HG03520 (cell line): Measurements from ENCODE around the gene PLA2G10.
A peak's percentile ranks its signal among the peaks of the same experiment; 100 is the strongest.
"Not testable (repeated sequence)": the region's sequence is repeated elsewhere in the genome, so short reads cannot be mapped to it uniquely, and the experiment has no call there.

ENCODE experiments used
- ATAC-seq: cut with Tn5 transposase; IDR thresholded peaks from one replicate; pipeline ENCODE4 v1.9.1; 2021; ENCODE audit warnings: mild to moderate bottlenecking, moderate library complexity; ENCODE audit not compliant: unreplicated experiment

Gene PLA2G10

GRCh38 chr16:14667347-14668266 is 26.5 kb downstream of the PLA2G10 start:
- ATAC-seq = no peak

GRCh38 chr16:14658063-14658462 is 36.0 kb downstream of the PLA2G10 start:
- no peak for ATAC-seq

GRCh38 chr16:14652726-14653125 is 41.4 kb downstream of the PLA2G10 start:
- ATAC-seq = no peak

GRCh38 chr16:14650629-14651028 is 43.5 kb downstream of the PLA2G10 start:
- ATAC-seq = no peak

- no peak for ATAC-seq
These were observed 44.3 kb downstream of the PLA2G10 start for GRCh38 chr16:14649816-14650215.

GRCh38 chr16:14641926-14642325 is 52.2 kb downstream of the PLA2G10 start:
- ATAC-seq = no peak

GRCh38 chr16:14641206-14641605 is 52.9 kb downstream of the PLA2G10 start:
- no peak for ATAC-seq

GRCh38 chr16:14640538-14640937 is 53.6 kb downstream of the PLA2G10 start:
- no peak for ATAC-seq

GRCh38 chr16:14636951-14637240 is 57.2 kb downstream of the PLA2G10 start:
- ATAC-seq = not testable (repeated sequence)

GRCh38 chr16:14636179-14636950 is 57.7 kb downstream of the PLA2G10 start:
- not testable (repeated sequence) for ATAC-seq

- no peak for ATAC-seq
These were observed 58.5 kb downstream of the PLA2G10 start for GRCh38 chr16:14635395-14636165.

GRCh38 chr16:14634389-14634725 is 59.8 kb downstream of the PLA2G10 start:
- ATAC-seq = no peak

GRCh38 chr16:14632693-14633569 is 61.2 kb downstream of the PLA2G10 start, which contains the start of gene BFAR:
TSS of gene BFAR (plus strand) at chr16:14632951. CDS start at chr16:14644347, 11,396 bp downstream.
- ATAC-seq = peak; percentile 63

- not testable (repeated sequence) for ATAC-seq
These were observed 63.3 kb downstream of the PLA2G10 start for GRCh38 chr16:14630620-14631330.

- peak; percentile 39 for ATAC-seq
These were observed 64.0 kb downstream of the PLA2G10 start, which contains the start of gene PARN for GRCh38 chr16:14629919-14630619. TSS of gene PARN (minus strand) at chr16:14630260. CDS start at chr16:14630125, 135 bp downstream.

- peak; percentile 1 for ATAC-seq
These were observed 64.5 kb downstream of the PLA2G10 start for GRCh38 chr16:14629612-14629918.

- ATAC-seq = no peak
These were observed 65.1 kb downstream of the PLA2G10 start for GRCh38 chr16:14628806-14629611.

GRCh38 chr16:14627078-14627477 is 67.0 kb downstream of the PLA2G10 start:
- ATAC-seq = no peak
